ENCODE results near the gene IER5. TPM values are rescaled to one million over a fixed set of nuclear protein-coding genes. Genes with fewer than 3 reads are reported as not detected.

The IER5 gene
- total RNA-seq, 1 experiment from 2014 or later = 30.5 TPM

DNA sequence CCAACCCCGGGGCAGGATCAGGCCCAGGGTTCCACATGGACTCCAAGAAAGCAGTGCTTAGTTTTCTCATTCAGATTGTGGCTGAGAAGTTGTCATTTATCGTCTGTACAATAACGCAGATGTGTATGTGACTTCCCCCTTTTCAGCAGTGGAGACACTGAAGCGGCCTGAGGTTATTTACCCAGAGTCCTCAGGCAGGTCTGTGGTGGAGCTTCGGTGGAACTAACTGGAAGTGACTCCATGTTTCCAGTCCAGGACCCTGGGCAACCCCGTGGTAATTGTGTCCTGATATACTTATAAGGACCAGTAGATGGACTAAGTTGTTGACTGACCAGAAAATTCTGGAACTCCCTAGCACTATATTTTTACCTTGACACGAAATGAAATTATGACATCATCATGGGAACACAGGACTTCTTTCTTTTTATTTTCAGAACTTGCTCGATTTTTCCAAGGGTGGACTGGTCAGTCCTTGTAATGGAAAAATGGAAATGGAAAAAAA is 1.0 kb upstream of the IER5 start:
- no peaks in the 10 kb centered on the region for H3K9me3 ChIP-seq (ENCODE audit: control insufficient read depth in 1 of 2, insufficient read depth in 1 of 2, low read depth in 1 of 2, low read length in 2 of 2)
- peaks cover 3% of the 10 kb centered on the region in 2 experiments; a peak in 2 of 4 replicates for H3K36me3 ChIP-seq (ENCODE audit: control insufficient read depth in 1 of 2, insufficient read depth in 2 of 2, low read length in 2 of 2)
- H3K4me3 ChIP-seq (replicated peaks in 1 of 2; ENCODE audit: low read depth in 1 of 2, low read length in 2 of 2) = peak overlapping the region in 1 of 2 experiments; percentile 74; a peak in 2 of 4 replicates
- peak overlapping the region; percentile 12 for H3K27ac ChIP-seq (ENCODE audit: low read depth, low read length)
- ChIA-PET CTCF (no interaction called here), POLR2A (interaction anchor here (1.2 kb wide), 1 partner anchor 13 kb away, joined by 3 read pairs; no protein-coding TSS in a partner anchor), RAD21 (ENCODE audit: low non-redundant PET in 1 of 2, low total read pairs in 2 of 2, uncharacterized antibody in 2 of 2, unreplicated experiment in 2 of 2) (no interaction called here)
- no TSS peak for BruUV-seq (replicated peaks)
- intact Hi-C loops (cut with micrococcal nuclease) = no loop called here
- peaks cover 22% of the 10 kb centered on the region; the same call in 1 of the 2 replicates for H4K20me1 ChIP-seq (ENCODE audit: insufficient read depth)
- no peak for TF ChIP-seq YY1 (IDR thresholded peaks at IDR 0.05; ENCODE audit: extremely low read depth, insufficient replicate concordance, low read depth, low read length)
- TF ChIP-seq RAD21 (IDR thresholded peaks at IDR 0.05; ENCODE audit: low read depth) = 0 out of 2 replicates have a peak, but pooled peaks have one; percentile 12
- DNase-seq (ENCODE audit: low read depth, low spot score) = no peak
- H3K9ac ChIP-seq (ENCODE audit: low read length) = peak overlapping the region; percentile 79; the same call in 1 of the 2 replicates
- ATAC-seq = no peak
- no peaks in the 10 kb centered on the region for H3K9me2 ChIP-seq (ENCODE audit: insufficient read depth)
- H3K27me3 ChIP-seq (ENCODE audit: insufficient read depth, low read length) = no peaks in the 10 kb centered on the region
- H3K79me2 ChIP-seq (ENCODE audit: insufficient read depth, low read length) = peaks cover 38% of the 10 kb centered on the region
- no peak overlapping the region for H2AFZ ChIP-seq (ENCODE audit: low read depth, low read length, poor library complexity, severe bottlenecking)
- H3K4me2 ChIP-seq (ENCODE audit: low read length) = peak overlapping the region; percentile 75
- H3K4me1 ChIP-seq (ENCODE audit: control insufficient read depth in 1 of 2, insufficient read depth in 2 of 2, low read length in 2 of 2) = peaks cover 21 to 44% of the 10 kb centered on the region in 2 experiments

- H3K9me2 ChIP-seq (ENCODE audit: insufficient read depth) = no peaks in the 10 kb centered on the region
- peak; percentile 1 for ATAC-seq
- no peaks in the 10 kb centered on the region for H3K27me3 ChIP-seq (ENCODE audit: insufficient read depth, low read length)
- H3K27ac ChIP-seq (ENCODE audit: low read depth, low read length) = peak overlapping the region; percentile 82
- peaks cover 44% of the 10 kb centered on the region for H3K79me2 ChIP-seq (ENCODE audit: insufficient read depth, low read length)
- no peak for TF ChIP-seq SRF (IDR thresholded peaks at IDR 0.05; ENCODE audit: low read depth)
- peaks cover 22% of the 10 kb centered on the region; the same call in 1 of the 2 replicates for H4K20me1 ChIP-seq (ENCODE audit: insufficient read depth)
- no peak overlapping the region for H2AFZ ChIP-seq (ENCODE audit: low read depth, low read length, poor library complexity, severe bottlenecking)
- H3K4me2 ChIP-seq (ENCODE audit: low read length) = peak overlapping the region; percentile 75
- RAD21 ChIA-PET (ENCODE audit: low non-redundant PET in 1 of 2, low total read pairs in 2 of 2, uncharacterized antibody in 2 of 2, unreplicated experiment in 2 of 2) = interaction anchor here in 1 of 2 experiments (0.7 kb wide), 1 partner anchor 52 kb away, joined by 3 read pairs; no protein-coding TSS in a partner anchor
- peak overlapping the region; percentile 79 for H3K9ac ChIP-seq (ENCODE audit: low read length)
- intact Hi-C loops (cut with micrococcal nuclease) = loop anchor here (2.0 kb wide), 1 partner anchor 16 kb away; no protein-coding TSS in a partner anchor
- POLR2A ChIA-PET = interaction anchor here (0.7 to 1.4 kb wide), 10 partner anchors 8 to 555 kb away, joined by 3 to 10 read pairs (median 4); no protein-coding TSS in a partner anchor
- CTCF ChIA-PET = no interaction called here
- DNase-seq (ENCODE audit: low read depth, low spot score) = no peak
- peaks cover 21 to 40% of the 10 kb centered on the region in 2 experiments for H3K4me1 ChIP-seq (ENCODE audit: control insufficient read depth in 1 of 2, insufficient read depth in 2 of 2, low read length in 2 of 2)
- peaks cover 3% of the 10 kb centered on the region in 2 experiments; a peak in 2 of 4 replicates for H3K36me3 ChIP-seq (ENCODE audit: control insufficient read depth in 1 of 2, insufficient read depth in 2 of 2, low read length in 2 of 2)
- no peaks in the 10 kb centered on the region for H3K9me3 ChIP-seq (ENCODE audit: control insufficient read depth in 1 of 2, insufficient read depth in 1 of 2, low read depth in 1 of 2, low read length in 2 of 2)
- BruUV-seq (replicated peaks) = no TSS peak
- peak overlapping the region; percentile 66 to 74 for H3K4me3 ChIP-seq (replicated peaks in 1 of 2; ENCODE audit: low read depth in 1 of 2, low read length in 2 of 2)
Observed at GRCh38 chr1:181089017-181089675, 646 bp downstream of the IER5 start.
